HL-60/S4 (cell line): Measurements from ENCODE around the gene GALNTL6.

Experiments used
- in situ Hi-C: fragments of 300-500 bp; cut with MboI; formaldehyde crosslinking; loops from 2 replicates; pipeline ENCODE4 v1.14.3; 2022; ENCODE audit warnings: low sequenced_read_pairs

Gene GALNTL6

GRCh38 chr4:172173206-172173605 lies 360.0 kb downstream of the GALNTL6 start:
- in situ Hi-C loops = no loop called here

- in situ Hi-C loops = no loop called here
Observed at GRCh38 chr4:172177382-172177781, 364.2 kb downstream of the GALNTL6 start.

GRCh38 chr4:172188248-172188988 lies 375.2 kb downstream of the GALNTL6 start:
- in situ Hi-C loops = no loop called here

GRCh38 chr4:172202480-172203076 lies 389.4 kb downstream of the GALNTL6 start:
- in situ Hi-C loops = no loop called here

- in situ Hi-C loops = no loop called here
Observed at GRCh38 chr4:172207258-172207657, 394.1 kb downstream of the GALNTL6 start.

GRCh38 chr4:172207886-172208285 lies 394.7 kb downstream of the GALNTL6 start:
- in situ Hi-C loops = no loop called here

GRCh38 chr4:172220679-172221078 lies 407.5 kb downstream of the GALNTL6 start:
- in situ Hi-C loops = no loop called here

- in situ Hi-C loops = no loop called here
Observed at GRCh38 chr4:172225457-172225856, 412.3 kb downstream of the GALNTL6 start.

GRCh38 chr4:172232966-172233365 lies 419.8 kb downstream of the GALNTL6 start:
- in situ Hi-C loops = no loop called here

- in situ Hi-C loops = no loop called here
Observed at GRCh38 chr4:172243551-172243950, 430.3 kb downstream of the GALNTL6 start.

GRCh38 chr4:172245516-172245915 lies 432.3 kb downstream of the GALNTL6 start:
- in situ Hi-C loops = no loop called here

- in situ Hi-C loops = no loop called here
Observed at GRCh38 chr4:172253409-172253808, 440.2 kb downstream of the GALNTL6 start.

- in situ Hi-C loops = no loop called here
Observed at GRCh38 chr4:172256820-172257219, 443.6 kb downstream of the GALNTL6 start.

- in situ Hi-C loops = no loop called here
Observed at GRCh38 chr4:172270397-172270796, 457.2 kb downstream of the GALNTL6 start.

- in situ Hi-C loops = no loop called here
Observed at GRCh38 chr4:172287117-172287516, 473.9 kb downstream of the GALNTL6 start.

- in situ Hi-C loops = no loop called here
Observed at GRCh38 chr4:172305698-172306097, 492.5 kb downstream of the GALNTL6 start.

- in situ Hi-C loops = no loop called here
Observed at GRCh38 chr4:172308078-172308477, 494.9 kb downstream of the GALNTL6 start.

GRCh38 chr4:172311682-172312081 lies 498.5 kb downstream of the GALNTL6 start:
- in situ Hi-C loops = no loop called here

- in situ Hi-C loops = no loop called here
Observed at GRCh38 chr4:172323288-172323687, 510.1 kb downstream of the GALNTL6 start.

GRCh38 chr4:172344308-172344938 lies 531.2 kb downstream of the GALNTL6 start:
- in situ Hi-C loops = no loop called here

GRCh38 chr4:172348426-172348825 lies 535.2 kb downstream of the GALNTL6 start:
- in situ Hi-C loops = no loop called here

GRCh38 chr4:172352356-172352755 lies 539.2 kb downstream of the GALNTL6 start:
- in situ Hi-C loops = no loop called here
